Panc1 (cell line): ENCODE results near the gene HDLBP. TPM values are rescaled to one million over a fixed set of nuclear protein-coding genes. Genes with fewer than 3 reads are reported as not detected.

Source experiments
- ATAC-seq: fragments of 200-7000 bp; cut with Tn5 transposase; 2 replicates; pipeline ENCODE4 v1.9.1; 2020; ENCODE audit warnings: mild to moderate bottlenecking, moderate library complexity
- BruUV-seq: library from RNA; stranded (reverse); fragments of 400-500 nt; replicated peaks from 2 replicates; lab custom pipeline; 2021; lab: Mats Ljungman, UMichigan
- CTCF ChIA-PET: fragments of 300-600 bp; sonication (Branson Sonifier 250); formaldehyde crosslinking; loops from one replicate; lab custom pipeline; 2022; ENCODE audit warnings: antibody characterized with exemption; lab: Charles Lee
- POLR2A ChIA-PET: fragments of 300-600 bp; sonication (Branson Sonifier 250); formaldehyde crosslinking; loops from one replicate; lab custom pipeline; 2022; ENCODE audit warnings: antibody characterized with exemption; lab: Charles Lee
- DNase-seq: peaks from one replicate; pipeline ENCODE4 v3.0.0-alpha.2; 2010; ENCODE audit warnings: low read depth, low spot score
- H3K27ac ChIP-seq: 2 replicates; pipeline ENCODE4 v1.5.1; 2011; ENCODE audit warnings: mild to moderate bottlenecking, low read length, inconsistent platforms
- H3K27me3 ChIP-seq: fragments of 200-500 bp; sonication (Bioruptor generic); 2 replicates; pipeline ENCODE4 v1.6.0; 2014; ENCODE audit warnings: low read length, inconsistent platforms; ENCODE audit not compliant: control insufficient read depth, insufficient read depth
- H3K36me3 ChIP-seq: fragments of 200-500 bp; sonication (Bioruptor generic); 2 replicates; pipeline ENCODE4 v1.5.1; 2014; ENCODE audit warnings: inconsistent platforms, mild to moderate bottlenecking, low read length, moderate library complexity; ENCODE audit not compliant: control insufficient read depth, insufficient read depth
- H3K4me1 ChIP-seq: 2 replicates; pipeline ENCODE4 v1.5.1; 2011; ENCODE audit warnings: inconsistent platforms, mild to moderate bottlenecking, low read length, moderate library complexity; ENCODE audit not compliant: control insufficient read depth, insufficient read depth
- H3K4me3 ChIP-seq, 2 experiments: 2 replicates each; pipeline ENCODE4 v1.5.1; 2011 to 2012; ENCODE audit warnings: low read depth in 2 of 2, low read length in 2 of 2, mild to moderate bottlenecking in 2 of 2, inconsistent platforms in 1 of 2, moderate library complexity in 1 of 2
- H3K9me3 ChIP-seq: fragments of 200-500 bp; sonication (Bioruptor generic); 2 replicates; pipeline ENCODE4 v1.5.1; 2014; ENCODE audit warnings: low read depth, mild to moderate bottlenecking, inconsistent platforms, low read length, moderate library complexity; ENCODE audit not compliant: control insufficient read depth, insufficient read depth
- CTCF ChIP-seq: fragments of 450-650 bp; IDR thresholded peaks from 2 replicates; pipeline ENCODE4 v1.5.1; 2017; ENCODE audit warnings: mild to moderate bottlenecking
- POLR2AphosphoS5 ChIP-seq: IDR thresholded peaks from 2 replicates; pipeline ENCODE4 v1.6.1; 2012; ENCODE audit warnings: mild to moderate bottlenecking, low read depth, low read length, moderate library complexity
- REST ChIP-seq, 2 experiments: IDR thresholded peaks; 2 replicates each; pipeline ENCODE4 v1.6.1; 2011 to 2012; ENCODE audit warnings: low read depth in 2 of 2, control low read depth in 1 of 2, low read length in 1 of 2, mild to moderate bottlenecking in 1 of 2, moderate library complexity in 1 of 2; ENCODE audit not compliant: insufficient read depth in 1 of 2
- SIN3A ChIP-seq: IDR thresholded peaks from 2 replicates; pipeline ENCODE4 v1.6.1; 2012; ENCODE audit warnings: low read depth, mild to moderate bottlenecking, low read length, moderate library complexity, borderline replicate concordance; ENCODE audit not compliant: insufficient read depth
- TCF7L2 ChIP-seq: IDR thresholded peaks from 2 replicates; pipeline ENCODE4 v1.6.1; 2011; ENCODE audit warnings: mild to moderate bottlenecking, low read depth, low read length, inconsistent platforms
- in situ Hi-C: cut with HindIII; loops from 2 replicates; pipeline ENCODE4 v1.10.0; 2016; ENCODE audit warnings: low sequenced_read_pairs, low pct_unique_long_range_greater_than_20kb
- intact Hi-C: fragments of 100-400 bp; cut with micrococcal nuclease; formaldehyde crosslinking; loops from one replicate; pipeline ENCODE4 v1.10.0; 2022; ENCODE audit not compliant: unreplicated experiment
- total RNA-seq: library from RNA; stranded (reverse); gene quantifications from one replicate; pipeline ENCODE4 v1.2.1, GENCODE V29; 2021; ENCODE audit not compliant: unreplicated experiment

HDLBP gene
- total RNA-seq, 1 experiment from 2014 or later, result 656 TPM

- TF ChIP-seq REST (IDR thresholded peaks at IDR 0.05; ENCODE audit: insufficient read depth in 1 of 2, low read depth in 2 of 2, low read length in 1 of 2), result no peak
- no peak for TF ChIP-seq POLR2AphosphoS5
- no peak for TF ChIP-seq TCF7L2
- no peak for TF ChIP-seq SIN3A
- no peak; the same call in 1 of the 2 replicates for TF ChIP-seq CTCF
- no peak overlapping the region for H3K4me3 ChIP-seq
- peaks cover 31% of the 10 kb centered on the region for H3K4me1 ChIP-seq
- H3K9me3 ChIP-seq, result no peaks in the 10 kb centered on the region
- POLR2A ChIA-PET, result no interaction called here
- peaks cover 23% of the 10 kb centered on the region for H3K36me3 ChIP-seq
- ATAC-seq (no peak), DNase-seq (no peak)
- intact Hi-C loops (no loop called here), in situ Hi-C loops (no loop called here)
- CTCF ChIA-PET, result no interaction called here
- H3K27ac ChIP-seq, result no peak overlapping the region
- no TSS peak for BruUV-seq
- no peaks in the 10 kb centered on the region for H3K27me3 ChIP-seq
Measured at GRCh38 chr2:241267249-241268067, 48.0 kb downstream of the HDLBP start.

- TF ChIP-seq REST (IDR thresholded peaks at IDR 0.05; ENCODE audit: insufficient read depth in 1 of 2, low read depth in 2 of 2, low read length in 1 of 2) (no peak), CTCF (no peak), POLR2AphosphoS5 (no peak), TCF7L2 (no peak), SIN3A (no peak)
- Histone ChIP-seq H3K4me3 (no peak overlapping the region), H3K27ac (no peak overlapping the region), H3K4me1 (peaks cover 18% of the 10 kb centered on the region), H3K9me3 (no peaks in the 10 kb centered on the region), H3K27me3 (no peaks in the 10 kb centered on the region), H3K36me3 (peaks cover 29% of the 10 kb centered on the region)
- no TSS peak for BruUV-seq
- ChIA-PET POLR2A (no interaction called here), CTCF (no interaction called here)
- no peak for ATAC-seq
- in situ Hi-C loops (no loop called here), intact Hi-C loops (no loop called here)
- no peak for DNase-seq
Measured at GRCh38 chr2:241265506-241265905, 50.0 kb downstream of the HDLBP start.
